Germinal center (tissue), 1 donor: Measurements from ENCODE around the gene NDUFAF3.

Experiments used
- DNase-seq: peaks from one replicate; pipeline ENCODE4 v3.0.0; 2012; ENCODE audit warnings: mixed read lengths, low spot score

The NDUFAF3 gene

DNA sequence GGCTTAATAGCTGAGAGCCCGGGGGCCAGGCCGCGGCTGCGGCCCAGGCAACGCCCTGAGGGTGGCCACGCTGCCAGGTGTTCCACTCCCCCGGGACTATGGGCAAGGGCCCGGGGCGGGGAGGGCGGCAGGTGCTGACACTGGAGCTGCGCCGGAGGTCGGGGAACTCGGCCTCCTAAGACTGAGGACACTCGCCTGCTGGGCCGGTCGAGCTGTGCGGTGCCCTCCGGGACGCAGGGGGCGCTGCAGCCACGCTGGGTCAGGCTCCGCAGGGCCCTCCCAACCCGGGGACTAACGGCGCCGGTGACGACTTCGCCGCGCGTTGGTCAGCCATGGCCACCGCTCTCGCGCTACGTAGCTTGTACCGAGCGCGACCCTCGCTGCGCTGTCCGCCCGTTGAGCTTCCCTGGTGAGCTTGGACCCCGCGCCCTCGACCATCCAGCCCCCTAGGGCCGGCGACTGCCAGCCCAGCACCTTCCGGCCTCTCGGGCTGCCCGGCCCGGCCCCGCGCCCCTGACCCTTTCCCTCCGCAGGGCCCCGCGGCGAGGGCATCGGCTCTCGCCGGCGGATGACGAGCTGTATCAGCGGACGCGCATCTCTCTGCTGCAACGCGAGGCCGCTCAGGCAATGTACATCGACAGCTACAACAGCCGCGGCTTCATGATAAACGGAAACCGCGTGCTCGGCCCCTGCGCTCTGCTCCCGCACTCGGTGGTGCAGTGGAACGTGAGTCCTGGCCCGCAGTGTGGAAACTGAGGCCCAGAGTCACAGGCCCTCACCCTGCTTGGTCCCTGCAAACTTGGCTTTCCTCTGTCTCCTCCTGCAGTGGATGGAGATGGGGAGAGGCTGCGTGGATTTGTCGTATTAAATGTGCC, at the start of gene NDUFAF3:
Gene NDUFAF3, plus strand, starts transcription at position 309 of the 875 bp plus-strand sequence. Its CDS starts 24 bp downstream, at position 333.
- DNase-seq, result peak; percentile 91

DNA sequence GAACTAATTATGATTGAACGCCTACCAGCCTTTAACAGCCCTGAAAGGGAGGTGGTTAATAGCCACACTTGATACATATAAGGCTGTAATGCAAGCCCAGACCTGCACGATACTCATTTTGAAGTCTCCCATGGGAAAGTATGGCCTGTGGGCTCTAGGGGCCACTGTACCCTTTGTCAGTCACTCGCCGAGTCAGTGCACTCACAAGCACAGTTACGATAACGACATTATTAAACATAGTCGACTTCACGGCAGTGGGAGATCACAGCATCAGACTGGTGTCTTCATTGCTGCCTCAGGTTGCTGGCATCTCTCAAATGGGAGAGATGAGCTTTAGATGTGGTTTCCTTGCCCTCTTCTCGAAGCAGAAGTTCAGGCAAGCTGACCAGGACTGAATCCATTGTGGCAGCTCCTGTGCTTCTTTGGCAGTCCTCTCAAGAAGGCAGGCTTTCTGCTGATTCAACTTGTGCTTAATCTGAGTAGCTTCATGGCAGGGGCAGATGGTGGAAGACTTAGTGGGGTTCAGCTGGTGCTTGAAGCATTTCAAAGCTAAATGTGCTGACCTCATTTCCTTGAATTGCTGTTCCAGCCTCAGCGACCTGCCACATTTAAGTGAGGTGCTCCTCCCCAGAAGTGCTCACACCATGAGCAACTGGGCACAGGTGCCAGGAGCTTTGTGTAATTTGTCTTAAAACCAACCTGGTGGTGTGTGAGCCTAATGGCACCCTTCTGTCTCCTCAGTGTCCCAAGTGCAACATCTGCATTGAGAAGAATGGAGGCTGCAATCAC, 47.7 kb upstream of the NDUFAF3 start:
- no peak for DNase-seq

DNA sequence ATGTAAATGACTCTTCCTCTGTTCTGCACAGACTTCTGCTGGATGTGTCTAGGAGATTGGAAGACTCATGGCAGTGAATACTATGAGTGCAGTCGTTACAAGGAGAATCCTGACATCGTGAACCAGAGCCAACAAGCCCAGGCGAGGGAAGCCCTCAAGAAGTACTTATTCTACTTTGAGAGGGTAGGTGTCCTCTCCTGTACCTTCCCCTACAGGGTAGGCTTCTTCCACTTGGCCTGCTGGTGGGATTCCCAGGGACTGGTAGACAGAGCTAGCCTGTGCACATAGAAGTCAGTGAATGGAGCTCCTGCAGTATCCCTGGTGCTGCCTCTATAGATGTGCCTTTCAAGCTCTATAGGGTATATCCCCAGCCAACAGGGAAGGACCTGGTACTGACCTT, 42.5 kb upstream of the NDUFAF3 start:
- no peak for DNase-seq

DNA sequence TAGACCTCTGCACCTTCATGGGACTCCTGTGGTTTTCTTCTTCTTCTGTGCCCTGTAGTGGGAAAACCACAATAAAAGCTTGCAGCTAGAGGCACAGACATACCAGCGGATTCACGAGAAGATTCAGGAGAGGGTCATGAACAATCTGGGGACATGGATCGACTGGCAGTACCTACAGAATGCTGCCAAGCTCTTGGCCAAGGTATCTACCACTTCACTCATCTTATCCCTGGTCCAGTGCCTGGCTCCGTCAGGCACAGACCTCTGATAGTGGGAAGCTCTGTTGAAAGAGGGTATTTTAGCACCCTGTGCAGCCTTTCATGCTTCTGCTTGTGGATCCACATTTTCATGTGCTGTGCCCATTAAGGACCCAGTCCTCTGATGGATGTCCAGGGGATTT, 41.6 kb upstream of the NDUFAF3 start:
- no peak for DNase-seq

DNA sequence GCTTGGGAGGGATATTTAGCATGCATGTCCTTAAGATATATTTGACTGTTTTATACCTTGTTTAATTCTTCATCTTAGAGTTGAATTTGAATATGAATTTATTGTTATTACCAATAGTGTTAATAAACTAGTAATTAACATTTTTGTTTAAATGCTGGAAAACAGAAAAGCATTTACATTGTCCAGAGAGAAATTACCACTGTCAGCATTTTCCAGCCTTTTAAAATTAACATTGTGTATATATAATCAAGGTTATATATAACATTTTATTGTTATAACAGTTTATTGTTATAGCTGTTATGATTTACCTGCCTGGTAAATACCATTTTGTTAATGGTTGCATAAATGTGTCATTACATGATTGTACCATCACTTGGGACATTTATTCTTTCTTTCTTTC, 39.9 kb upstream of the NDUFAF3 start:
- DNase-seq, result no peak

DNA sequence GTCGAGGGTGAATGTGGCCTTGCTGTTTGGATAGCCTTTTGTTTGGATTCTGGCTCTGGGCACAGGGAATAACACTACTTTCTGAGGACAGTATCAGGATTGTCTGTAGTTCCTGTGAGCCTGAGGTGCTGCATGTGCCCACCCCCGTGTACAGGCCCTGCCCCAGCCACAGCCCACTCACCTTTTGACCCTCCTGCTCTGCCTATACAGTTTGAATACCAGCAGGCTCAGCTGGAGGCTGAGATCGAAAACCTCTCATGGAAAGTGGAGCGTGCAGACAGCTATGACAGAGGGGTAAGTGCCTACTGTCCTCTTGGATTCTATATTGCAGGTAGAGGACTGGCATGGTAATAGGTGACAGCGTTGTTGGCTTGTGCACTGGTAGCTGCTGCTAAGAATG, 39.2 kb upstream of the NDUFAF3 start:
- no peak for DNase-seq

DNA sequence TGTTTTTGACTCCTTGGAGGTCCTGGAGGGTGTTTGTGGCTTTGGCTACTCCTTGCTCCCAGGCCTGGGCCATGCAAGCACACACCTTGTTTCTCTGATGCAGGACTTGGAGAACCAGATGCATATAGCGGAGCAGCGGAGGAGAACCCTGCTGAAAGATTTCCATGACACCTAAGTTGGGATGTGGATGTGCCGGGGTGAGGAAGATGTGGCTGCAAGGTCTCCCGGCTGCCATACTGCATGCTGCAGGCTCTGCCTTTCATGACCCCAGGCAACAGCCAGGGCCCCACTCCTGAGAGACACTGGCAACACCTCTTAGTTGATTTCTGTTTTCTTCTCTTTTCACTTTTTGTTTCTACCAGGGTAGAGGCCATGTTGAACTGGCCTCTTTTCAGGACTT, 38.8 kb upstream of the NDUFAF3 start:
- DNase-seq, result no peak

- DNase-seq, result no peak
Observed at GRCh38 chr3:48984663-48985062, 37.3 kb upstream of the NDUFAF3 start.

DNA sequence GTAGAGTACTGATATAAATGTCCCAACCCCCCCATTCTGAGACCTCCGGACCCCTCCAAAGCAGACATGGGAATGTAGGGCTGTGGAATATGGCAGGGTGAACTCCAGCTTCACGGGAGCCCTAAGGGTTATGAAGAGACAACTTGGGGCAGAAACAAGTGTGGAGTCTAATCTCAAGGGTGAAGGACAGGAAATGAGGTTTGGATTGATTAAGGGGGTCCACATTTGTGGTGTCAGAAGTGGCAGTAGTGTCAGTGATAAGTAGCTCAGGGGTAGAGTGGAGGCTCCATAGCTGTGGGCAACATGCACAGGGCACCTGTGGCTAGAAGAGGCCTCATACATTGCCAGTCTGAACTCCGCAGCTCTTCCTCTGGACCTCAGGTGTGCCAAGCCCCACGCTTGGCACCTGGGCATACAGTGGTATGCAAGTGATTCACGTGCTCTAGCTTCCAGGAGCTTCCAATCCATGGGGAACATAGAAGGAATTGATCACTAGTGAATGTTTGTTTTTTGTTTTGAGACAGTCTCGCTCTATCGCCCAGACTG, 36.0 kb upstream of the NDUFAF3 start:
- DNase-seq, result no peak

GRCh38 chr3:48989126-48989795, 32.7 kb upstream of the NDUFAF3 start:
- DNase-seq, result no peak

GRCh38 chr3:48989796-48990635, 31.9 kb upstream of the NDUFAF3 start, which contains the start of gene P4HTM:
Gene P4HTM (plus strand): TSS chr3:48990241. CDS start chr3:48990257, 16 bp downstream.
- peak; percentile 55 for DNase-seq

DNA sequence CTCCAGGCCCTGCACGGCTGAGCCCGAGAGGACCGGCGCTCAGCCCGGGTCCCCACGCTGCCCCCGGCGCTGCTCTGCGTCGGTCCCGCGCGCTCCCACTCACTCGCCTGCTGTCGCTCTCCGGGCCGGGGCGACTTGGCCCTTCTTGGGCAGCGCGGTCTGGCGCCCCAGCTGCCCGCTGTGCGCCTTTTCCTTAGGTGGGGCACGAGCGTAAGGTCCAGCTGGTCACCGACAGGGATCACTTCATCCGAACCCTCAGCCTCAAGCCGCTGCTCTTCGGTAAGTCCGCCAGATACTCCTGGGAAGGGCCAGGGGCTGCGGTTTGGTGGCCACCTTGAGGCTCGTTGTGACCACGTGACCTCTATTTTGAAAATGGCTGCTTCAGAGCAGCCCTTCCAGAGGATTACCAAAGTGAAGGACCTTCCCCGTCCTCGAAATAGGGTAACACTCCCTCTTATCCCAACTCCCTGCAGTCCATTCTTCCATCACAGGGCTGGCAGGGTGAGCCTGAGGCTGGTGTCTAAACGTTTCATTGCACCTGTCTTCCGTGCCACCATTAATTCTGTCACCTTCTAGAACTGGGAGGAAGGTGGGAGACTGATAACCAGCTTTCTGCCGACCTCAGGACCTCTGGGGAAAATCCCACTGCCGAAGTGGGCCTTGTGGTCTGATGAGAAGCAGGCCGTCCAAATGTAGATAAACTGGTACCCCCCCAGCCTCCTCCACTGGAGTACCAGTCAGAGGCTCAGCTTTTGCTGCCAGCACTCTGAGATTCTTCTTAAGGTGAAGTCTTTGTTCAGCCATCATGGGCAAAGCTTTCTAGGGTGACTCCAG, 31.1 kb upstream of the NDUFAF3 start:
- DNase-seq, result no peak

DNA sequence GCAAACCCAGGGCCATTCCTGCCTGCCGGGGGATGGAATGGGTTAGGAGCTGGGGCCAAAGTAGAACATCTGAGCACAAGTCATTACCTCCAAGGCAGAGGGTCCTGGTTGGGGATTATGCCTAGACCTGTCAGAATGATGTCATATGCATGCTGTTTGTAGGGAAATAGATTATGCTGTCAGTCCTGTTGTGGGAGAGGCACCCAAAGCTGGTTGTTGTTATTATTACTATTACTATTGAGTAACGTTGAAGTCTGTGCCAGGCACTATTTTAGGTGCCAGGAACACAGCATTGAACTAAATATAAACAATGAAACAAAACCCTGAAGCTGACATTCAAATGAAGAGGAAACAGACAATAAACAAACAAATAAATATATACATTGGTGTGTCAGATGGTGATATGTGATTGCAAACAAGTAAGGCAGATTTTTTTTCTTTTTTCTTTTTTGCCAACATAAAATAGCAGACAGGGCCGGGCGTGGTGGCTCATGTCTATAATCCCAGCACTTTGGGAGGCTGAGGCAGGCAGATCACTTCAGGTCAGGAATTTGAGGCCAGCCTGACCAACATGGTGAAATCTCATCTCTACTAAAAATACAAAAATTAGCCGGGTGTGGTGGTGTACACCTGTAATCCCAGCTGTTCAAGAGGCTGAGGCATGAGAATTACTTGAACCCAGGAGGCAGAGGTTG, 29.9 kb upstream of the NDUFAF3 start:
- DNase-seq, result no peak

GRCh38 chr3:48993834-48994233, 28.1 kb upstream of the NDUFAF3 start:
- DNase-seq, result no peak

DNA sequence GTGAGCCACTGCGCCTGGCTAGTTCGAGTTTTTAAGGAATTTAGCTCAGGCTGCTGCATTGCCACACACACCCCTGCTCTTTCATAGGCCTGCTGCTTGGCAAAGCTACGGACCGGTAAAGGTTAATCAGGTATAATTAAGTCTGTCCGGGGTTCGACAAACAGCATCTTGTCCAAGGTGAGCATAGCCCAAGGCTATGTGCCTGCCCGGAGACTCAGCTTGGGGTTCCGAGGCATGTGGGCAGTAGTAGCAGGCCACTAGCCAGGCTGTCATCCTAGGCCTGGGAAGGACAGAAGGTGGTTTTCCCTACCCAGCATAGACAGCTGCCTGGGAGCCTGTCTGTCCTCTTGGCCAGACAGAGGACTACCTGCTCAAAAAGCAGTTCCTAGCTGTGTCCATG, 25.3 kb upstream of the NDUFAF3 start:
- DNase-seq, result no peak

DNA sequence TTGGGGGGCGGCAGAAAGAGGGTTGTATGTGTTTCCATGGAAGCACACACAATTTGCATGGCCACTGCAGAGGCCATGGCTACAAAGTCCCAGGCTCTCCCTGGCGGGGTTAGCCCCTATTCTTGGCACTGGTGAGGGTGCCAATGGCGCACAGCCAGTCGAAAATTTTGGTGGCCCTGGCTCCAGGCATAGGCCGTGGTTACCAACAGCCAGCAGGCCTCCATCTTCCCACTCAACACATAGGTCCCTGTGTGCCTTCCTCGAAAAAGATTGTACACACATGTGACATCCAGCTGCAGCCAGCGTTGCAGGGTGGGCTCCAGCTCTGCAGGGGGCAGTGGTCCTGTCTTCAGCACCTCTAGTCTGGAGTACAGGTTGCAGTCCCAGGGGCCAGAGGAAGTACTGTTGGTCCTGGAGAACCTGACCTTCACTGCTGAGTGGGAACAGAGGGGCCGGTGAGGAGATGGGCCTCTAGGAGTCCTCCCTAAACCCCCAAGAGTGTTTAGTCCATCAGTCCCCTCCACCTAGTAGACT, 24.8 kb upstream of the NDUFAF3 start:
- DNase-seq, result no peak

GRCh38 chr3:48997714-48998637, 23.9 kb upstream of the NDUFAF3 start:
- DNase-seq, result no peak

GRCh38 chr3:48999085-48999858, 22.6 kb upstream of the NDUFAF3 start:
- no peak for DNase-seq
